GM15510 (cell line): ENCODE results near the gene AOPEP.

ENCODE experiments used
- POLR2A ChIP-seq: IDR thresholded peaks from 3 replicates; pipeline ENCODE4 v1.6.1; 2011; ENCODE audit warnings: borderline replicate concordance; ENCODE audit not compliant: insufficient read length; ENCODE audit errors: extremely low read depth

The AOPEP gene

DNA sequence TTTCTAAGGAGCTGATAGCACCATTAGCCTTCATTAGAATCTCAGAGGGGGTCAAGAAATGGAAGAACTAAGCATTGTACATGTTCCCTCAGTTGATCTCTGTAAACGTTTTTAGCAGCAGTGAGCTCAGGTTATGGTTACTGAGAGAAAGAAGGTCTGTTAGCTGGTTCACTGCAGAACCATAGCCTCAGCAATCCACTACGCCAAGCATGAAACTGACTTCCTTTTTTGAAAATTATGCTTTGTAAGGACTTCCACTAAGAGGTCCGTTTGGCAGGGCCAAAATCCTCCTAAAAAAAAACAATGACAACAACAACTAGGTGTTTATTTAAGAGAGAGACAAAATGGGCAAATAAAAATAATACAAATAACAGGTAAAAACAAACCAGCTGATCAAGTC, 273.3 kb downstream of the AOPEP start:
- no peak for TF ChIP-seq POLR2A

- no peak for TF ChIP-seq POLR2A
Observed at GRCh38 chr9:95000821-95001220, 274.3 kb downstream of the AOPEP start.

- no peak for TF ChIP-seq POLR2A
Observed at GRCh38 chr9:95001720-95002119, 275.2 kb downstream of the AOPEP start.

GRCh38 chr9:95003689-95004410, 277.4 kb downstream of the AOPEP start:
- TF ChIP-seq POLR2A = no peak

DNA sequence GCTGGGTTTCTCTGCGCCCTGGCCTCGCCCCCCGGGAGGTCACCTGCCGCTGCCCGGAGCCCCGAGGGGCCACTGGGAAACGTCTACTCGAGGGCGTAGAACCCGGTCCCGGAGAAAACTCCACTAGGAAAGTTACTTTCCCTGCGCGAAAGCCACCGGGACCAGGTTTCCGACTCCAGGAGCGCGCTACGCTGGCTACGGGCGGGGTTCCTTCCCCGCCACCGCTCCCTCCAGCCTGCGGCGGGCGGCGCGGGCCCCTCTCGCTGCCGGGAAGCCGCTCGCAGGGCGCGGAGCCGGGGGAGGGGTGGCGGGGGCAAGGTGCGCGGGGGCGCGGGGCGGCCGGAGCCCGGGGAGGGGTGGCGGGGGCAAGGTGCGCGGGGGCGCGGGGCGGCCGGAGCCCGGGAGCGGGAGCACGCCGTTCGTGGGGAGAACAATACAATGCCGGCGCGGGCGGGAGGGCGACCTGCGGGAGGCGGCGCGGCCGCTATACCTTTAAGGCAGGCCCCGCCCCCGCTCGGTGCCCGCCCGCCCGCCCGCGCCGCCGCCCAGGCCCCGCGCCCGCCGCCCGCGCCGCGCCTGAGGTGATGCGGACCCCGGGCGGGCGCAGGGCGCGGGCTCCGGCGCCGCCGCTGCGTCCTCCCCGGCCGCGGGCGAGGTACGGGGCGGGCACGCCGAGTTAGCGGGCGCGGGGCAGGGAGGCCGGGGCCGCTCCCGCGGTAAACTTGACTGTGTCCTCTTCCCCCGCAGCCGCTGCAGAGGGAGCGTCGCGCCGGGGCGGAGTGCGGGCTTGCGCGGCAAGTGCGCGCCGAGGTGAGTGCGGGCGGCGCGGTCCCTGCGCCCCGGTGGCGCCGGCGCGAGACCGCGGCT, 278.1 kb downstream of the AOPEP start:
- TF ChIP-seq POLR2A = no peak

- TF ChIP-seq POLR2A = no peak
Observed at GRCh38 chr9:95005278-95006143, 279.0 kb downstream of the AOPEP start.

GRCh38 chr9:95007226-95007869, 280.8 kb downstream of the AOPEP start:
- TF ChIP-seq POLR2A = no peak

GRCh38 chr9:95008151-95008771, 281.8 kb downstream of the AOPEP start:
- TF ChIP-seq POLR2A = no peak

- TF ChIP-seq POLR2A = no peak
Observed at GRCh38 chr9:95009459-95009858, 283.0 kb downstream of the AOPEP start.

GRCh38 chr9:95010431-95010838, 283.9 kb downstream of the AOPEP start:
- TF ChIP-seq POLR2A = no peak

DNA sequence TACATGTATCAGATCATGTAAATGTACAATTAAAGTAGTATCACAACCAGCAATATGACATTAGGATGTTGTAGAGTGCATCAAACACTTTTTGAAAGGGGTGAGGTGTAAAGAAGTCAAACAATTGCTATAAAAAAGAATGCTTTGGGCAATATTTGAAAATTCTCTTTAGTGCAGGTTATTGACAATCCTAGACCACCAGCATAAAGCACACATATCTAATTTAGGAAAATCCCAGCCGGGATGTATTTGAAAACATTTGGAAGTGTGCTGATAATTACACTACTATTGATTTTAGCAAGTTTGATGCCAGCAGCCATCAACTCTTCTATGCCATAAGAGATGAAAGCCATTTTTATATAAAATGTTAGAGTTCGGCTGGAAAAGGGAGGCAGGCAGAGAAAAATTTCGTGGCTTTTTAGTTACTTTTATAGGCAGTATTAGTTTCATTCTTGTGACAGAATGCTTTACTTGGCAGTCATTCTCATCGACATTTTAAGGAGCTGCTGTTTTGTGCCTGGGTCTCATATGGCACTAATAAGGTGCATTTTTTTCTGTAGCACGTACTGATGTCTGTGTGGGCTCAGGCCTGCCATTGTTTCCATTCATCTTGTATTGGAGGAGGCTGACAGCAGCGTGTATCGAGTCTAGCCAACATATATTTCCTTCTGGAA, 285.7 kb downstream of the AOPEP start:
- TF ChIP-seq POLR2A = no peak

DNA sequence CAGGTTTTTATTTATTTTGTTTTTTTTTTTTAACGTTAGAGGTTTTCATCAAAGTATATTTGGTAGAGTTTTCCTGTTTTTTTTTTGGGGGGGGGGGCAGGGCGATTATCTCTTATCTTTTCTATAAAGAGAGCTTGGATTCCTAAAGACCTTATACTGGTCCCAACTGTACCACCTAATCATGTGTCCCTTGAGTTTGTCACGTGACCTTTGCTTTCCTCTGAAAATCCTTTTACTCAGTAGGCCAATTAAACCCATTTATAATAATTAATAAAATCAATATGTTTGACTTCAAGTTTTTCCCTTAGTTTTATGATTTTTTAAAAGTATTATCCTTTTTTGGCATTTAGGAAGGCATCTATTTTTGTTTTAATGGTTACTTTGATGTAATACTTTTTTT, 286.4 kb downstream of the AOPEP start:
- no peak for TF ChIP-seq POLR2A

DNA sequence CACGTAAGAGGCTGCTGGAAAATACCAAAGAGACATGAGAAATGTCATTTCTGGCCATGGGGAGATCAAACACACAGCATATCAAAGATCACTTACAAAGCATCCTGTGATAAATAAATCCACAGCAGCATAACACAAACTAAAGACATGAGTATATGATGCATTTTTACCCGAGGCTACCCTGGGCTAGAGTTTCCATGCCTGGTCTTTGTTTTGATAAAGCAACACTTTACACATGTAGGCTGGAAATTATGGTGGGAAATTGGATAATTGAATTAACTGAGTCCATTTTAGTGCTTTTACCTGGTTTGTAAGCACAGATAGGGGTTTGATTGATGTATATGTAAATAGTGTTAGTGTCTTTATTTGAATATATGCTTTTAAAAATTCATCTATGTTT, 288.4 kb downstream of the AOPEP start:
- no peak for TF ChIP-seq POLR2A

- no peak for TF ChIP-seq POLR2A
Observed at GRCh38 chr9:95015569-95015968, 289.1 kb downstream of the AOPEP start.

DNA sequence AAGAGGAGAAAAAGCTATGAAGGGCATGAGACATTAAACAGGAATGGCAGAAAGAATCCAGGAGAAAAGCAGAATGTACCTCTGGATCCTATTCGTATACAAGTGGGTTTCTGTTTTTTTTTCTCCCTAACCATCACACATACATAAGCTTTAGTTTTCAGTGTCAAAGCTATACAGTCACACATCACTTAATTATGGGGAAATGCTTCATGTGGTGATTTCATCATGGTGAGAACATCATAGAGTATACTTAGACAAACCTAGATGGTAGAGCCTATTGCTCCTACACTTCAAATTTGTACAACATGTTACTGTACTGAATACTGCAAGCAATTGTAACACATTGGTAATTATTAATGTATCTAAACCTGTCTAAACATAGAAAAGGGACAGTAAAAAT, 290.6 kb downstream of the AOPEP start:
- no peak for TF ChIP-seq POLR2A
